Coronary artery (tissue), 2 donors: ENCODE data around the gene FN3KRP.

Experiments
- DNase-seq: peaks from one replicate; pipeline ENCODE4 v3.0.0-alpha.2; 2017; ENCODE audit warnings: low spot score
- H3K27ac ChIP-seq, 2 donors: fragments of 200-600 bp; sonication (generic); one replicate each; pipeline ENCODE4 v1.5.1; 2016 to 2019
- H3K4me3 ChIP-seq: fragments of 200-600 bp; sonication (generic); 2 replicates; pipeline ENCODE4 v1.5.1; 2016; ENCODE audit warnings: mild to moderate bottlenecking, moderate library complexity
- TF ChIP-seq, protein P1 (sequence below): fragments of 200-600 bp; sonication (generic); IDR thresholded peaks from one replicate; pipeline ENCODE4 v1.5.1; 2019; ENCODE audit warnings: antibody characterized with exemption

FN3KRP gene

DNA sequence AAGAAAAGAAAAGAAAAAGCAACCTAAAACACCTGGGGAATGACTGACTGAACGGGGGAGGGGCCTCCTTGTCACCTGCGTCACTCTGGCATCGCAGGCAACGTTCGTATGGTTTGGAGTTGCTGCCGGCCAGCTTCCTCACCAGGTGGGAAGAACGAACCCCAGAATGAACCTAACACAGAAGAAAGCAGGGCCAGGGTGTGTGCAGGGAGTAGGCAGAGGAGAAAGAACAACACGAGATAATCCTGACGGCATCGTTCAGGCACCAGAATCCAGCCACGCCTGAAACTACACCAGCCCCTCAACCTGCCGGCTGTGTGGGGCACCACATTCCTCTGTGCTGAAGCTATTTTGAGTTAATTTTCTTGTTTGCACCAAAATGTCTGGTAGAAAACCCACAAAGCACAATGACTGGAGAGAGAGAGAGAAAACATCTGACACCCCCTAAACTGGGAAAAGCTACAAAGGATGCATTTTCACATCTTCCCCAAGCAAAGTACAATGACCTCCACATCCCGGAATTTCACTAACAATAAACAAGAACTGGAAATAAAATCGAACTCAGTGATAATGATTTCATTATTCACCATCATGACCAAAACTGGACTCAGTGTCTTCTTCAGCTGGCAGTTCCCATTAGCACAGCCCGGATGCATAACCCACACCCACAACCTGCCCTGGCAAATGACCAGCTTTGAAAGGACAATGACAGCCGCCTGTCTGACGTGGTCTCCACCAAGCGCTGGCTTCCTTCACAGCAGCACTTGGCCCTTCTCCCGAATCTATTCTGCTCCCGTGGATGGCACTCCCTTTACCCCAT, 41.6 kb upstream of the FN3KRP start:
- Histone ChIP-seq H3K27ac (no peak overlapping the region), H3K4me3 (no peak overlapping the region)
- DNase-seq, result no peak
- TF ChIP-seq, protein P1, sequence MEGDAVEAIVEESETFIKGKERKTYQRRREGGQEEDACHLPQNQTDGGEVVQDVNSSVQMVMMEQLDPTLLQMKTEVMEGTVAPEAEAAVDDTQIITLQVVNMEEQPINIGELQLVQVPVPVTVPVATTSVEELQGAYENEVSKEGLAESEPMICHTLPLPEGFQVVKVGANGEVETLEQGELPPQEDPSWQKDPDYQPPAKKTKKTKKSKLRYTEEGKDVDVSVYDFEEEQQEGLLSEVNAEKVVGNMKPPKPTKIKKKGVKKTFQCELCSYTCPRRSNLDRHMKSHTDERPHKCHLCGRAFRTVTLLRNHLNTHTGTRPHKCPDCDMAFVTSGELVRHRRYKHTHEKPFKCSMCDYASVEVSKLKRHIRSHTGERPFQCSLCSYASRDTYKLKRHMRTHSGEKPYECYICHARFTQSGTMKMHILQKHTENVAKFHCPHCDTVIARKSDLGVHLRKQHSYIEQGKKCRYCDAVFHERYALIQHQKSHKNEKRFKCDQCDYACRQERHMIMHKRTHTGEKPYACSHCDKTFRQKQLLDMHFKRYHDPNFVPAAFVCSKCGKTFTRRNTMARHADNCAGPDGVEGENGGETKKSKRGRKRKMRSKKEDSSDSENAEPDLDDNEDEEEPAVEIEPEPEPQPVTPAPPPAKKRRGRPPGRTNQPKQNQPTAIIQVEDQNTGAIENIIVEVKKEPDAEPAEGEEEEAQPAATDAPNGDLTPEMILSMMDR, result no peak

DNA sequence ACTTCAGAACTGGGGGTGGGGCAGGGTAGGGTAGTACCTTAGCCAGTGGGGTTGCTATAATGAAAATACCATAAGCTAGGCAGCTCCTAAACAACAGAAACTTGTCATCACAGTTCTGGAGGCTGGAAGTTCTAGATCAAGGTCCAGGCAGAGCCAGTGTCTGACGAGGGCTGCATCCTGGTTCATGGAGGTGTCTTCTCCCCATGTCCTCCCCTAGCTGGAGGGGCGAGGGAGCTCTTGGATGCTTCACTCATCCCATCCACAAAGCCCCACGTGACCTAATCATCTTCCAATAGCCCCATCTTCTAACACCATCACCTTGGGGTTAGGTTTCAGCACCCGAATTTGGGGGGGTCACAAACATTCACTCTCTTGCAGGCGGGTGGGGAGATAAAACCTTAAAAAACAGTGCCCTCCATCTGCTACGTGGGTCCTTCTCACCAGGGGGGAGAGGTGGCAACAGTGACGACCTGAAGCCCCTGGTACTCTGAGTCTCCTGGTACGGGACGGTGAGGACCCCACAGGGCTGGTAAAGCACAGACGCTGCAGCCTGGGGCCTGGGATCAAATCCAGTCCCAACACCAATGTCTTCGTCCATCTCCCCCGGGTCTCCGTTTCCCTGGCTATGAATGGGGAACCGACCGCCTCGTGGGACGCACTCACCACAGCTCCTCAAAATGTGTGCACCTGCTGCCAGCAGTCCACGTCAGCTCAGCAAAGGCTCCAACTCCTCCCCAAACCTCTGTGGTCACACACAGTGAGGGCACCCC, 40.8 kb upstream of the FN3KRP start:
- DNase-seq, result no peak
- Histone ChIP-seq H3K27ac (no peak overlapping the region), H3K4me3 (no peak overlapping the region)
- TF ChIP-seq, protein P1, result no peak

DNA sequence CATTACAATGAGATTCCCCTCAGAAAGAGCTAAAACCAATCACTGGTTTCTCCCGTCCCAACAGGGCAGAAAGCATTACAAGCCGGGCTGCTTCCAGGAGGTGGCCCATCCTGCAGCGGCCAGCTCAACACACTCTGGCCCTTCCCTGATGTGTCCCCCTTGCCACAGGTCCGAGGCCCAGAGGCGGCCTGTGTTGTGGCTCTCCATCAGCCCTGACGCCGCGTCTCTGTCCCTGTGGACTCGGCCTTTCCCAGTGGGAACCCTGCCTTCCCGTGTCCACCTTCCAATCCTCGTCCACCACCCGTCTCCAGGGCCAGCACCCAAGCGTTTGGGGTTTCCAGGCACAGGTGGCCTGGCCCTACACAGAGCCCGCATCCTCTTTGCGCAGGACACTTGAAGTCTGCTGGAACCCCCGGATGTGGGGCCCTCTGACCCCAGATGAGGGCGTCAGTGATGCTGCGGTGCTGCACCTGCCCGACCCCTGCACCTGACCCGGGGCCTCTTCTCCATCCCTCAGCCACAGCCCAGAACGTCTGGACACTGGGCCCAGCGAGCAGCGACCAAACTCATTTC, 39.1 kb upstream of the FN3KRP start:
- no peak for DNase-seq
- Histone ChIP-seq H3K4me3 (no peak overlapping the region), H3K27ac (no peak overlapping the region)
- TF ChIP-seq, protein P1, result no peak

DNA sequence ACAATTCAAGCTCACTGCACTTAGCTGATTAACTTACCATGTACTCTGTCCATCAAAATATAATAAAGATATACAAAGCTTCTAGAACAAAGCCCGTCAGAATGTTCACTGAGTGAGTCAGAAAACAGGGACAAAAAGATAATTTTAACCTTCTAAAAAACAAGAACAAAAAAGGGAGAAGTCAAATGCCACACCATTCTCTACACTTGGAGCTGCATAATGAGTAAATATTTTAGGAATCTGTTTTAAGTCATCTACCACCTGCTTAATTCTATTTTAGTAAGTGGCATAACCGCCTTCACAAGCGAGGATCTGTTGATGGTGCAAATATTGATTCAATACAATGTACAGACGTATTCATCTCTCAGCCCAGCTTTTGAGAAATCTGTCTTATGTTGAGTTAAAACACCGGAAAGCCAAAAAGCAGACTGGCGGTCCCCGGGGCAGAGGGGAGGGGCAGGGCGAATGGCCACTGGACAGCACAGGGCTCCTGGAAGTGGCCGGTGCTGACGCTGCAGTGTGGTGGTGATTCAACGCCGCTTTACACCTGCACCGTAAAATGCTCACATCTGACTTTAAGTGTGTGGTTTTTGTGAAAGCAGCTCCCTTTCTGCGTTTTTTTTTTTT, 38.1 kb upstream of the FN3KRP start:
- Histone ChIP-seq H3K4me3 (no peak overlapping the region), H3K27ac (no peak overlapping the region)
- TF ChIP-seq, protein P1, result no peak
- DNase-seq, result no peak

DNA sequence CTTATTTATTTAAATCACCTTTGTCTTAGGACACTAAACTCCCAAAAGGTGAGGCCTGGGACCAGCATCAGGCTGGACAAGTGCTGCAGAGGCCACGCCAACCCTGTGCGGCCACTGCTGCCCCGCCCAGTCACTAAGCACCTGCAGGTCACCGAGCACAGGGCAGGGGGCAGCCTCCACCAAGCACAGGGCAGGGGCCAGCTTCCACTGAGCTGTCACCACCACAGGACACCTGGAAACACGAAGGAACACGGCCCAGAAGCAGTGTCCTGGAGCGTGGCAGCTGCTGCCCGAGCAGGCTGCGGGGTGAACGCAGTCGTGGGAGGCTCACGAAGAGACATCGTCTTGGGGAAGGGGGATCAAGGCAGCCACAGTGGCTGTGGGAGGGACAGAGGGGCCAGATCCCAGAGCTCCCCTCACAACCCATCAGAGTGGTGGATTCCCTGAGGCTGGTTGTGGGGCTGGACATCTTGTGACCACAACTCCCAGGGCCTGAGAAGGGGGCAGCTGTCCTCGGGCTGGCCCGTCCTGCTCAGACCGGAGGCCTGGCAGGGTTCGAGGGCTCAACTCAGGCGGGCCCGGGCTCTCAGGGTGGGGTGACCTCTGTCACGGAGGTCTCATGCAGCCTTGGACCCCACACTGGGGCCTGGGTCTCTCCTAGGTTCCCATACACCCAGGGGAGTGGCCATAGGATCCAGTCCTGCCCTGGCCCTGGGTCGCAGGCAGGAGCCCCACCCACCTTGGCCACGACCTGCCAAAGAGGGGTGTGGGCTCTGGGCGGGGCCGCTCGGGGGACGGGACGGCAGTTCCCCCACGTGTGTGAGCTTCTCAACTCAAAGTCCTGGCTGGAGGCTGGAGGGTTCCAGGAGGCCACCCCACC, 36.7 kb upstream of the FN3KRP start:
- TF ChIP-seq, protein P1, result no peak
- H3K4me3 ChIP-seq, result no peak overlapping the region
- H3K27ac ChIP-seq, result no peak overlapping the region
- DNase-seq, result no peak

DNA sequence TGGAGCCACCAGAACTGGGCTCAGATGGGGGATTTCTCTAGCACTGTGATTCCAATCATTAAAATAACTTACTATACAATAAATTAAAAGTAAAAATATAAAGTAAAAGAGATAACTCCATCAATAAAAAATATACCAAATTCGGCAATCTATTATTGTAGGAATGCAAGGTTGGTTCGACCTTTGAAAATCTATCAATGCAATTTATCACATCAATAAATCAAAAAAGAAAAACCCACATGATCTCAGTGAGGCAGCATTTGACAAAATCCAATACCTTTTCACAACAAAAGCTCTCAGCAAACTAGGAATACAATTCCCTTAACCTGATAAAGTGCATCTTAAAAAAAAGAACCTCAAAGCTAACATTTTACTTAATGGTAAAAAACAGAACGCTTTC, 35.0 kb upstream of the FN3KRP start:
- TF ChIP-seq, protein P1, result no peak
- DNase-seq, result no peak
- Histone ChIP-seq H3K27ac (no peak overlapping the region), H3K4me3 (no peak overlapping the region)
